DMS53 treated with DMSO at 0.1 percent for 48 hours (cell line): ENCODE data around the gene GPR50.

ENCODE experiments used
- DNase-seq: peaks from one replicate; lab custom pipeline; 2025; ENCODE audit not compliant: unreplicated experiment; lab: John Stamatoyannopoulos, UW

The GPR50 gene

GRCh38 chrX:151176231-151176750 lies at the start of gene GPR50:
GPR50 (plus strand) TSS chrX:151176584; CDS start chrX:151176722, 138 bp downstream.
- no peak for DNase-seq

GRCh38 chrX:151132531-151132930 lies 43.9 kb upstream of the GPR50 start:
- no peak for DNase-seq

DNA sequence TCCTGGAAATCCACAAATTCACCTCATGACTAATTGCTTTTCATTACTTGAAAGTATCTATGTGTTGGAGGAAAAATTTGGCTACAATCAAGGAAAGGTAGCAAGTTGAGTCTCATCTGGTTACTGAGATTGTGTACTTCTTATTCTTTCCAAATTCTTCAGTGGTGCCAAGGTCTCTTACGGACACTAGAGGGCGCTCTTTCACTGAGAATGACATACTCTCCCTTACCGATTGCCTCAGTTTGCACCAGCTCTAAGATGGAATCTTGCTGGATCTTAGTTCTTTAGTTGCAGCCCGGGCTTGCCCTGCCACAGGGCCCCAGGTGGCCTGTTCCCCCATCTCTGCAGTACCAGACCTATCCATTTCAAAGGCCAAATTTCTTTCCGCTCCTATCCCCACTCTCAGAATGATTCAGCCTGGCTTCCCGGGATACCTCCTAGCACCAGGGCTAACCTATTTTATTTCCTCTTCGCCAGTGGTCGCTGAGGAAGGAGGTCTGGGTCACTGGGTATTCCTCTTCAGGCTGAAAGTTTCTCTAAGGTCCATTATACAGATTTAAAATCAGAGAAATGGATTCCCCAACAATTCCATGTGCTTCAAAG lies 24.6 kb upstream of the GPR50 start:
- DNase-seq: peak; percentile 51

- no peak for DNase-seq
These were observed 23.3 kb upstream of the GPR50 start for GRCh38 chrX:151153086-151153485.

DNA sequence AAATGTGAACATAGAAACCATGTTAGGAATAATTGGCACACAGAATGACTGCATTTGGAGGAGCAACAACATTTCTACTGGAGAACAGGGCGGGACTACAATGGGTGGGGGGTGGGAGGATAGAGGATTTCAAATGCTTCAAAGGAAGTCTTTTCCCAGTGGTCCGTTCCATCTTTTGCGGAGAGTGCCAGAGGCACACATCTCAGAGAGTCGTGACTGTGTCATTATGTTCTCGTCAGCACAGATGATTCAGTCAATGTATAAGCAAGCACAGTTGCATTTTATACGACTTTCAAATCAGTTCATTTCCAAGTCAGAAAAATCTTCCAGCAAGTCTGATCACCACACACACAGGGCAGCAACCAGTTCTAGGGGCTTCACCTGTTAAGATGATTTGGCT lies 22.7 kb upstream of the GPR50 start:
- DNase-seq: no peak

DNA sequence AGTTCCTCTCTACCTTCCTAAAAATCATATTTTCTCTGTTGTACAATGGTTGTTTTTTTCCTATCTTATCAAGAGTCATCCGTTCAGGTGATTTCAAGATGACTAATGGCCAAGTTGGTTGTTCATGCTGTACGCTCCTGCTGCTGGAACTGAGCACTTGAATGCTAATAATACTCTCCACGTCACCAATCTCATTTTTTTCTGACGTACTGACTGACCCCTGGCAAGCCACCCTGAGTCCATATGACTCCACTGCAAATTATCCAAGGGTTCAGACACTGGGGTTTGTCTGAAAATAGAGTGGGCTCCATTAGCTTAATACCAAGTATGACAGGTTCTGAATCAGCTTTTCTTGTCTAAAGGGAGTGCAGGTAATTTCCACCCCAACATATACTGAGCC lies 21.1 kb upstream of the GPR50 start:
- no peak for DNase-seq

DNA sequence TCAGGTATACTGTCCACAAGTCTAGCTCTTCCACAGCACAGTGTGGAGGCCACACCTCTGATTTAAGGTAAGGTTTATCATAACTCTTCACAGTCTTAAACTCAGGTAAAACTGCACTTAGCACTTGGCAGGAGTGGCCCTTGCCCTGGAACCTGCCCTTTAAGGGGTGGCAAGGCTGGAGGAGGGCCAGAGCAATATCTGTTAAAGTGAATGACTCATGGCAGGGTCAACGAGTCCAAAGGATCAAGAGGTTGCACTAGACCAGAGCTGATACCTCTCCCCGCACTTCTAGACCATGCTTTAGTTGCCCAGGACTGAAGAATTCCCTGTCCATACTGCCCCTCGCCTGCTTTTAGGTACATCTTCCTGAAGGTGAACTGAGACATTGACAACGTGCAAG lies 14.7 kb upstream of the GPR50 start:
- no peak for DNase-seq

DNA sequence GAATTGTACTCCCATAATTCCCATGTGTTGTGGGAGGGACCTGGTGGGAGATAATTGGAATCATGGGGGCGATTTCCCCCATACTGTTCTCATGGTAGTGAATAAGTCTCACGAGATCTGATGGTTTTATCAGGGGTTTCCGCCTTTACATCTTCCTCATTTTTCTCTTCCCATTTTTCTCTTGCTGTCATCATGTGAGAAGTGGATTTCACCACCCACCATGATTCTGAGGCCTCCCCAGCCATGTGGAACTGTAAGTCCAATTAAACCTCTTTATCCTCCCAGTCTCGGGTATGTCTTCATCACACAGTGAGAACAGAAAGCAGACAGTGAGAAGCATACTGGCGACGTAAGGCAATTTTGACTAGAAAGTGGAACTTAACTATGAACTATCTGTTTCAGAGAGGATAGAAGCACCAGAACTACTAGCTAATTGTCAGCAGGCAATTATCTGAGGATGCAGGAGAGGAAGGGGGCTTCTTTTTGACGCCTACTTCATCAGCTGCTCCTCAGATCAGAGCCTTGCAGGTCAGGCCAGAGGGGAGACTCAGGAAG lies 8.5 kb upstream of the GPR50 start:
- no peak for DNase-seq

- no peak for DNase-seq
These were observed 6.6 kb upstream of the GPR50 start for GRCh38 chrX:151169783-151170182.

- DNase-seq: no peak
These were observed 1.7 kb upstream of the GPR50 start for GRCh38 chrX:151174581-151175282.

DNA sequence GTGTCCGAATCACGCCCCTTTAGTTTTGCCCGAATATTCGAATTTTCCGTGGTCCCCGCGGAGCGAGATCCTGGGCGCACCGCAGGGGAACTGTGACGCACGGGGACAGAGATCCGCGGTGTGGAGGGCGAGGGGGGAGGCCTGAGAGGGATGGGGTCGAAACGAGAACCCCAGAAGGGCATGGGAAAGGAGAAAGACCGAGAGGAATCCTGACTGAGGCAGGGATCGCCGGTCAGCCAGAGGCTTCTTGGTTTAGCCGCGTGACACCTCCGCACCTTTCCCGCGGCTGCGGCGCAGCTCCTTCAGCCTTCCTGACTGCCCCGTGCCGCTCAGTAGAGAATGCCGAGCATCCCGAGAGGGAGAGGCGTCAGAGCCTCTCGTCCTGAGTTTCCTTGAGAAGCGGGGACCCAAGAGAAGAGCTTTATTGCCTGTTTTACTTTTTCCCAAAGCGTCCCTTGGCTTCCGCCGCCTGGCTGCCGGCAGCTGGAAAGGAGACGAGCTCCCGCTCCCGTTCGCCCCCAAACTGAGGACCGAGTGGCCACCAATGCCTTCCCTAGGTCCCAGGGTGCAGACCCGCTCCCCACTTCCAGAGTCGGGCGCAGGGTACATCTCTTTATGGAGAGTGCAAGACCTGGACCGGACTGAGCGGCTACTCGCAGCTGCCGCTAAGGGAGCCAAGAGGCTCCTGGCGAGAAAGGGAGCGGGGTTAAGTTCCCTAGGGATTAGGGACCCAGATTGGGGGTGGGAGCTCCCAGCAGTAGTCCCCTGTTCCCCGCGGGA lies 911 bp upstream of the GPR50 start:
- no peak for DNase-seq

- no peak for DNase-seq
These were observed 1.0 kb downstream of the GPR50 start for GRCh38 chrX:151177141-151178027.

GRCh38 chrX:151178746-151179145 lies 2.4 kb downstream of the GPR50 start:
- DNase-seq: no peak

GRCh38 chrX:151180400-151180799 lies 4.0 kb downstream of the GPR50 start:
- DNase-seq: no peak

- DNase-seq: no peak
These were observed 4.7 kb downstream of the GPR50 start for GRCh38 chrX:151181088-151181487.

GRCh38 chrX:151183233-151183753 lies 6.9 kb downstream of the GPR50 start:
- DNase-seq: no peak

DNA sequence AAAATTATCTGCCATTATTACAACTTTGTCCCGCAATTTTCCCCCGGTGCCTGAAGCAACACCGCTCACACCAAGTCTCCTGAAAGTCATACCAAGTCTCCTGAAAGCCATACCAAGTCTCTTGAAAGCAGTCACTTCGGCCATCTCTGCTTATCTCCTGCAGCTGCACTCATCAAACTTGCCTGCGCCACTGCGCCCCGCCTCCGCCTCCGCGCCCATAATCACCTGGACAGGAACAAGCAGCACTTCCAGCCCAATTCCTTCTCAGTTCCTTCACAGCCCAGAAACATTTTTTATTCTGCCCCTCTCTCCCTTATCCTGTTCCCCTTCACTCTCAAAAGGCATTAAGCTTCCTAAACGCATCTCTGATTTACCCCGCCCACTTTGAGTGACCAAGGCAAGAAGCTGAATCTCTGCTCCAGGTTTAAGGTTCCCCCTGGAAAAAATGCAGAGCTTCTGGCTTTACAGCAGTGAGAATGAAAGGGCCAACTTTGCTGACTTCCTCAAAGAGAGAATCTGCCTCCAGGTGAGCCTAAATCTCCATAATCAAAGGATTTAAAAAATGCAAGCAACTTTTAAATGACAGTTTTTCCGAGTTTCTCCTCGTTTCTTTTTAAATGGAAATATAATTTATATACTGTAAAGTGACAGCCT lies 7.7 kb downstream of the GPR50 start:
- no peak for DNase-seq

GRCh38 chrX:151184705-151185104 lies 8.3 kb downstream of the GPR50 start:
- no peak for DNase-seq

GRCh38 chrX:151206871-151207270 lies 30.5 kb downstream of the GPR50 start:
- no peak for DNase-seq

DNA sequence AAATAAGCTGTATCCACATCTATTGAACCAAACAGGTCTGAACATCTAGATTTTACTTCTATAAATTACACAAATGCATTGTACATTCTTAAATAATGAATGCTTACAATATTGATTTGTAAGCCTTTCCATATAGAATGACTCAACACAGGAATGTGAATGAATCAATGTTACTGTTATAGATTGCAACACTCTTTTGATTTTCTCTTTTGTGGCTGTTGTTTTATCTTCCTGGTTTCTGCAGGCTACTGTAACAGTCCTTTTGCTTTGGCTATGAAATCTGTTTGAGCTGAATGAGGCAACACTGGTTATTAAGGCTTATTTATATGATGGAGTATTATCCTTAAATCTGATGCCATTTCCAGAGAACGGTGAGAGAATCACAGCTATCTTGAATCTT lies 49.5 kb downstream of the GPR50 start:
- no peak for DNase-seq
